GM21390 (cell line): ENCODE results near the gene SMARCA4.

Source experiments
- ATAC-seq: cut with Tn5 transposase; IDR thresholded peaks from one replicate; pipeline ENCODE4 v1.9.1; 2021; ENCODE audit not compliant: unreplicated experiment

SMARCA4 gene

DNA sequence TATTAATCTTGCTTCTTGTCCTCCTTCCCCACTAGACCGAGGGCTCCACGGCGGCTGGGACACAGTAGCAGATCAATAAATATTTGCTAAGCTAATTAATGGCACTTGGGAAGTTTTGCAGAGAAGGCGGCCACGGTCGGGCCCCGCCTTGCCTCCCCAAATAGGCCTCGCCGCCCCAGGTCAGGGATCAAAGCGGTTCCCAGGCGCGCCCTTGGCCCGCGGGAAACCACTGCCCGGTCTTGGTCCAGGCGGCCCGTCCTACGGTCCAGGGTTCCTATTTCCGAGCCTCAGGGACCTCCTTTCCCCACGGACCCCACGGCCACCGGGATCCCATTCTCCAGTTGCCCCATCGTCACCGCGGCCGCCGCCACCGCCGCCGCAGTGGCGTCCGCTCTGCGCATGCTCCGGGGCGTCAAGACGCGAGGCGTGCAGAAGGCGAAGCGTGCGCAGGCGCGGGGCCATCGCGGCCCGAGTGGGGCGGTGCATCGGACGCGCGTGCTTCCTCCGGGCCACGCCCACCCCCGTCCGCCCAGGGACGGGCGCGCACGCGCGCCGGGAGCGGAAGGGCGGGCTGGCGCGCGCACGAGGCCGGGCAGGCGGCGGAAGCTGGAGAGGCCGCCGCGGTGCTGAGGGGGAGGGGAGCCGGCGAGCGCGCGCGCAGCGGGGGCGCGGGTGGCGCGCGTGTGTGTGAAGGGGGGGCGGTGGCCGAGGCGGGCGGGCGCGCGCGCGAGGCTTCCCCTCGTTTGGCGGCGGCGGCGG lies at the start of gene SMARCA4:
Gene SMARCA4 (plus strand): TSS at position 717 of the 759 bp plus-strand sequence. CDS start 23,122 bp downstream, outside the sequence.
- peak; percentile 60 for ATAC-seq

DNA sequence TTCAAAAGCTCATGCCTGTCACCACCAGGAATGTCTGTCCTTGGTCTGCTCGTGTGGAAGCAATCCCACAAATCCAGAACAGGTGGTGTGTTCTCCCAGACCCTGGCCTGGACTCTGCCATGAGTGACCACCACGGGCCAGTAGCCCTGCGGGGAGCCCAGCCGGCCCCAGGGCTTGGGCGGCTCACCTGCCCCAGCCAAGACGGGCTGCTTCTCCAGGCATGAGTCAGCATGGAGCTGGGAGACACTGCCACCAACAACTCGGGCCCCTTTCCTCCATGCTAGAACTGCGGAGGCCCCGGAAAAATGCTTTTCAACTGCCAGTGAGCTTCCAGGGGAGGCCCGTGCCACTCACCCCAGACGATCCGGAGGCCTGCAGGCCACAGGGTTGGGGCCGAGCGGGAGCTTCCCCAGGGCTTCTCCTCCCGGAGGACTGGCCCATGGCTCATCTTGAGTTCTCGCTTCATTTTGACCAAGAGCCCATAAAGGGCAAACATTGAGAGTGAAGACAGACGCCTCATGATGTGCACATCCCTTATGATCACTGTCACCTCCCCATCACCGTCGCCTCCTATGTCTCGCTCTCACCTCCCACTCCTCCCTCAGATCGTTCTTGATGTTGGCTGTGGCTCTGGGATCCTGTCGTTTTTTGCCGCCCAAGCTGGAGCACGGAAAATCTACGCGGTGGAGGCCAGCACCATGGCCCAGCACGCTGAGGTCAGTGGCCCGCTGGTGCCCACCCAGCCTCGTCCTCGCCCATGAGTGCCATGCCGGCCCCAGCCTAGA lies 49.1 kb upstream of the SMARCA4 start:
- ATAC-seq = no peak

DNA sequence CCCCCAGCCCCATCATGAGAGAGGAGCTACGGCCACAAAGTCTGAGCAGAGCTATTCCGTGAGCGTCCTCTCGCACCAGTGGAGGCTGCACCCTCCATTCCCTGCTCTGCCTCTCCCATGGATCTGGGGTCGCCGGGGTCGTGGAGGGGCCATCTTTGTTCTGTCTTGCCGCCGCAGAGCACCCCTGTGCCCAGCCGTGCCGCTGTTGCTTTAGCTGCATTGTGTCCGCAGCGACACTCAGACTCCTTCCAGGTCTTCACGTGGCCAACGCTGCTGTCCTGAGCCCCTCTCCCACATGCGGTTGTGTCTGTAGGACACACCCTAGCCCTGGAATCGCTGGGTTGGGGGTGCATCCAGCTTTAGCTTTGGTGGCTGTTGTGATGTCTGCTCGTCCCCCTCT lies 48.2 kb upstream of the SMARCA4 start:
- ATAC-seq = no peak

DNA sequence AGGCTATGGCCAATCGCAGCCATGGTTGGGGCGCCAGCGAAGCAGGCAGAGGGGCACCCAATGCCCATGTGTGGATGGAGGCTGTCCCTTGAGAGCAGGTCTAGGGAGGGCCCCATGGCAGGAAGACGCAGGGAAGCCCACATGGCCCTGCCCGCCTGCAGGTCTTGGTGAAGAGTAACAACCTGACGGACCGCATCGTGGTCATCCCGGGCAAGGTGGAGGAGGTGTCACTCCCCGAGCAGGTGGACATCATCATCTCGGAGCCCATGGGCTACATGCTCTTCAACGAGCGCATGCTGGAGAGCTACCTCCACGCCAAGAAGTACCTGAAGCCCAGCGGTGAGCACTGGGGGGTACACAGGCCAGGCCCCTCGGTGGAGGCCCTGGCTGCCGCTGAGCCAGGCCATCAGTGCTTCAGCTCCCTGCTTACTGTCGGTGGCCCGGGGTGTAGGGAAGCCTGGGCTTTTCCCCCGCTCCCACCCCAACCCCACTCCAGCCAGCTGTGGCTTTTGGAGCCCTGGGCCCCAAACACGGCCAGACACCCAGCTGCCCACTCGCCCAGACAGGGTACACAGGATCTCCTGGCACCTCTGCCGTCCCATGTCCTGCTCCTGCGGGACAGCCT lies 47.0 kb upstream of the SMARCA4 start:
- ATAC-seq = no peak

DNA sequence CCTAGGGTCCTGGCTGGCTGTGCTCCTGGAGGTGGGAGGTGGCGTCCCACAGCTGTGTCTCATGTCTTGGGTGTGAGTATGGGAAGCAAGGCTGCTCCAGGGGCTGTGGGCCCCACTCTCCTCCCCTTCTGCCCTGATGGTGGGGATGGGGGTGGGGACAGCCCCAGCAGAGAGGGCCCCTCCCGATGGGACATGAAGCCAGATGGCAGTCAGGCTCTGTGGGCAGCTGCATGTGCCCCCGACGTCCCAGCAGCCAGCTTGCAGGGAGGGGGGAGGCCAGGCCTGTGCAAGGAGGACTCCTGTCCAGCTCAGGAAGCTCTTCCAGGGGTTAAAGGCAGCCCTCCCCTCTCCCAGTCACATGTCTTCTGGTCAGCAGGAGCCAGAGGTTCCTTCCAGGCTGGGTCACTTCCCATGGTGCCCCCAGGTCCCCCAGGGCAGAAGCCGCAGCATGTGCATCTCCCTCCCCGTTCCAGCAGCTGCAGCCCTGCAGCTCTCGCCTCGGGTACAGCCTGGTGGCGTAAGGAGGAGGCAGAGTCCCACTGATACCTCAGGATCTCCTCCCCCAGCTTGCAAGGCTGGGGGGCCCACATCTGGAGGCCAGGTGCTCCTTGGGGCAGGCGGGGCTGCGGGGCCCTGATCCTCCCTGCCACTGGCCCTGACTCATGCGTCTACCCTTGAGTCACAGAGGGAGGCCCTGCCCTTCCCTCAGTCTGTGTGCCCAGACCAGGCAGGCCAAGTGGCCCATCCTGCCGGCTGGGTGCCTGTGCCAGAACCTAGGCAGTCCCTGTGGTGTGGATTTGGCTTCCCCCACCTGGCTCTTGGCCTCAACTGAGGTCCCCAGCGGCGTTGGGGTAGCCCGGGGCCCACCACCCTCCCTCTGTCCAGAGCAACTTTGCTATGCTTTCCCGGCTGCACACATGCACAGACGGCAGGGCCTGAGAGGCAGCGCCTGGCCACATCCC lies 45.4 kb upstream of the SMARCA4 start:
- no peak for ATAC-seq

DNA sequence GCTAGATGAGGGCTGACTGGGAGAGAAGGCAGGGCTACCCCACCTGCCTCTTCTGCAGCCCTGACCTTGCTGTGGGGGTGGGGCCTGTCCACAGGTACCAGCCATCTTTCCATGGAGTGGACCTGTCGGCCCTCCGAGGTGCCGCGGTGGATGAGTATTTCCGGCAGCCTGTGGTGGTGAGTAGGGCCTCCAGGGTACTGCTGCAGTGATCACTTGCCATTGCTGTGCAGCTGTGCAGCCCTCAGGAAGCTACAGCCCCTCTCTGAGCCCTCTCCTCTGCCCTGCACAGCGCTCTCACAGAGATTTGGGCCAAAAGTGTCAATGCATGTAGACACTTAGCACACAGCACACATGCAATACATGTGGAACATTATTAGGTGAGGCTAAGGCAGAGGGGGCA lies 44.2 kb upstream of the SMARCA4 start:
- ATAC-seq = no peak

DNA sequence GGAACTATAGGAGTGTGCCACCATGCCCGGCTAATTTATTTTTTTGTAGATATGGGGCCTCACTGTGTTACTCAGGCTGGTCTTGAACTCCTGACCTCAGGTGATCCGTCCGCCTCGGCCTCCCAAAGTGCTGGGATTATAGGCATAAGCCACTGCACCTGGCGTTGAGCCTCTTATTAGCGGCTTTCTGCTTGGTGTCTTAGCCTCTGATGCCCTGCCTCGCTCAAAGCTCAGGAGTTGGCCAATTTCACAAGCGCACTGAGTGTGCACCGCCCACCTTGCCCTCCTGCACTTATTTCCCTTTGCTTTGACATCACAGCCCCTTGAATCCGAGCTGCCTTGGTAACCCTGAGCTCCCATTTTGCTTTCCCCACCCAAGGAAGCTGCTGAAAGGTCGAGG lies 42.5 kb upstream of the SMARCA4 start:
- ATAC-seq = no peak

DNA sequence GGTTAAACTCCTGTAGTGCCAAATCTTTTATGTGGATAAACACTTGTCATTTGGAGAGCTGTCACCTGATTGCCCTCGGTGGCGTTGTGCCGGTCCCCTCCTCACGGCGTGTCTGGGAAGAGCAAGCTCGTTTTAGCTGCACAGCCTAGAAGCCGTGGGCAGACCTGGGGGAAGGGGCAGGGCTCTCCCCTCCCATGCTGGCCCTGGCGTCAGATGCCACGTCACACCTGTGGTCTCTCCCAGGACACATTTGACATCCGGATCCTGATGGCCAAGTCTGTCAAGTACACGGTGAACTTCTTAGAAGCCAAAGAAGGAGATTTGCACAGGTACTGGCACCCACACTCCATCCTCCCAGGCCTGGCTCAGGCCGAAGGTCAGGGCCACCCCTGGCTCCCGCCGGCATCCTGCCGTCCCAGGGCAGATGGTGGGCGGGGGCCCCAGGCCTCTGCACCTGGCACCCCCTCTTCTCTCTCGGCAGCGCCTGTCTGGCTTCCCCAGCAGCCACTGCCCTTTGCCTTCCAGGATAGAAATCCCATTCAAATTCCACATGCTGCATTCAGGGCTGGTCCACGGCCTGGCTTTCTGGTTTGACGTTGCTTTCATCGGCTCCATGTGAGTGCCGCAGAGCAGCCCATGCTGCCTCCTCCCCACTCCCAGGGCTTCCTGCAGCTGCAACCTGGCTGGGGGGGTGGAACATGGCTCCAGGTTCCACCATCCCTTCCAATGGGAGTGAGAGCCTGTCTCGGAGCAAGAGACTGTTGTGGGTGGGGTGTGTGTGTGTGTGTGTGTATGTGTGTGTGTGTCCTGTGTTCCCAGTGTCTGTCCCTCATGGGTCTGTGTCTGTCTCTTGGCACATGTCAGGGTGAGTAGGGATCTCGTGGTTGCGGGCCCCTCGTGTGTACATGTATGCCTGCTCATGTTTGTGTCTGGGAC lies 41.2 kb upstream of the SMARCA4 start:
- no peak for ATAC-seq

DNA sequence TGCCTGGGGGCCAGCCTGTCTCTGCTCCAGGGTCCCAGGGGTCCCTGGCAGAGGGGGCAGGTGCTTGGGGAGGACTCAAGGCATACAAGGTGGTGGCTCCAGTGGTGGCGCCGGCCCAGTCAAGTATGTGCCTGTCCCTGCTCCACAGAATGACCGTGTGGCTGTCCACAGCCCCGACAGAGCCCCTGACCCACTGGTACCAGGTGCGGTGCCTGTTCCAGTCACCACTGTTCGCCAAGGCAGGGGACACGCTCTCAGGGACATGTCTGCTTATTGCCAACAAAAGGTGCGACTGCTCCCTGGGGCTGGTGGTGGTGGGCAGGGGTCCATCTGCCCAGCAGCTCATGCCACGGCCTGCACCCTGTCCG lies 40.6 kb upstream of the SMARCA4 start:
- no peak for ATAC-seq

DNA sequence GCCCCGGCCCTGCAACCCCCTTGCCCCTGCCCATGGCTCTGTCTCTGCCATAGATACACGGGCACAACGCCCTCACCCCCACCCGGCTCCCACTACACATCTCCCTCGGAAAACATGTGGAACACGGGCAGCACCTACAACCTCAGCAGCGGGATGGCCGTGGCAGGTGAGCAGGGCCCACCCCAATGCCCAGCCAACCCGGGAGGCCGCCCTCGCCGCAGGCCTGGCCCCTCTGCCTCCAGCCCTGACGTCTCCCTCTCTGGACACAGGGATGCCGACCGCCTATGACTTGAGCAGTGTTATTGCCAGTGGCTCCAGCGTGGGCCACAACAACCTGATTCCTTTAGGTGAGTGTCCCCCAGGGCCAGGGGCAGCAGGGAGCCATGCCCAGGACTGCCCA lies 40.0 kb upstream of the SMARCA4 start:
- ATAC-seq = no peak

DNA sequence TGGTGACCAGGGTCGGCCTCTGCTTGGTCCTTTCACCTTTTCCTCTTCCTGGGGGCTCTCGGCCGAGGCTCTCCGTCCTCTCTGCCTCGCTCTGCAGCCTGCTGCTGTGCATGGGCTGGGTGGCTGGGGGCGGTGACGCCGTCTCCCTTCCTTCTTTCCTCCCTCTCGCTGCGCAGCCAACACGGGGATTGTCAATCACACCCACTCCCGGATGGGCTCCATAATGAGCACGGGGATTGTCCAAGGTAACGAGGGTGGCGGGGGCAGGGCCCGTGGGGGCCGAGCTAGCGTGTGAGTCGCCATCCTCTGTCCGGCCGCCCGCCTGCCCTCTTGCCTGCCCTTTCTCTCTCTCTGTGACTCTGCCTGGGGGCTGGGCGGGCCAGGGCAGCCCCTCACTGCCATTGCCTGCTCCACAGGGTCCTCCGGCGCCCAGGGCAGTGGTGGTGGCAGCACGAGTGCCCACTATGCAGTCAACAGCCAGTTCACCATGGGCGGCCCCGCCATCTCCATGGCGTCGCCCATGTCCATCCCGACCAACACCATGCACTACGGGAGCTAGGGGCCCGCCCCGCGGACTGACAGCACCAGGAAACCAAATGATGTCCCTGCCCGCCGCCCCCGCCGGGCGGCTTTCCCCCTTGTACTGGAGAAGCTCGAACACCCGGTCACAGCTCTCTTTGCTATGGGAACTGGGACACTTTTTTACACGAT lies 39.5 kb upstream of the SMARCA4 start:
- no peak for ATAC-seq

DNA sequence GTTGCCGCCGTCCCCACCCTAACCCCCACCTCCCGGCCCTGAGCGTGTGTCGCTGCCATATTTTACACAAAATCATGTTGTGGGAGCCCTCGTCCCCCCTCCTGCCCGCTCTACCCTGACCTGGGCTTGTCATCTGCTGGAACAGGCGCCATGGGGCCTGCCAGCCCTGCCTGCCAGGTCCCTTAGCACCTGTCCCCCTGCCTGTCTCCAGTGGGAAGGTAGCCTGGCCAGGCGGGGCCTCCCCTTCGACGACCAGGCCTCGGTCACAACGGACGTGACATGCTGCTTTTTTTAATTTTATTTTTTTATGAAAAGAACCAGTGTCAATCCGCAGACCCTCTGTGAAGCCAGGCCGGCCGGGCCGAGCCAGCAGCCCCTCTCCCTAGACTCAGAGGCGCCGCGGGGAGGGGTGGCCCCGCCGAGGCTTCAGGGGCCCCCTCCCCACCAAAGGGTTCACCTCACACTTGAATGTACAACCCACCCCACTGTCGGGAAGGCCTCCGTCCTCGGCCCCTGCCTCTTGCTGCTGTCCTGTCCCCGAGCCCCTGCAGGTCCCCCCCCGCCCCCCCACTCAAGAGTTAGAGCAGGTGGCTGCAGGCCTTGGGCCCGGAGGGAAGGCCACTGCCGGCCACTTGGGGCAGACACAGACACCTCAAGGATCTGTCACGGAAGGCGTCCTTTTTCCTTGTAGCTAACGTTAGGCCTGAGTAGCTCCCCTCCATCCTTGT lies 38.8 kb upstream of the SMARCA4 start:
- ATAC-seq = no peak

DNA sequence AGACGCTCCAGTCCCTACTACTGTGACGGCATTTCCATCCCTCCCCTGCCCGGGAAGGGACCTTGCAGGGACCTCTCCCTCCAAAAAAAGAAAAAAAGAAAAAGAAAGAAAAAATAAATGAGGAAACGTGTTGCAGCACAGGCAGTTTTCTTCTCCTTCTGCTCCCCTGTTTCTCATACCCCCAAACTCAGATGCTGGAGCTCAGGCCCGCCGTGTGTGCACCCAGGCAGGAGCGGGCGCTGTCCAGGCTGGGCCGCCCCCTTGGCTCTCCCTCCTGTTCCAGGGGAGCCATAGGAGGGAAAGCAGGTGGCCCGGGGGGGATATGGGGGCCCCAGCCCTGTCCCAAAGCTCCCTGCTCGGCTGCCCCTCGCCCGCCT lies 38.2 kb upstream of the SMARCA4 start:
- ATAC-seq = no peak

DNA sequence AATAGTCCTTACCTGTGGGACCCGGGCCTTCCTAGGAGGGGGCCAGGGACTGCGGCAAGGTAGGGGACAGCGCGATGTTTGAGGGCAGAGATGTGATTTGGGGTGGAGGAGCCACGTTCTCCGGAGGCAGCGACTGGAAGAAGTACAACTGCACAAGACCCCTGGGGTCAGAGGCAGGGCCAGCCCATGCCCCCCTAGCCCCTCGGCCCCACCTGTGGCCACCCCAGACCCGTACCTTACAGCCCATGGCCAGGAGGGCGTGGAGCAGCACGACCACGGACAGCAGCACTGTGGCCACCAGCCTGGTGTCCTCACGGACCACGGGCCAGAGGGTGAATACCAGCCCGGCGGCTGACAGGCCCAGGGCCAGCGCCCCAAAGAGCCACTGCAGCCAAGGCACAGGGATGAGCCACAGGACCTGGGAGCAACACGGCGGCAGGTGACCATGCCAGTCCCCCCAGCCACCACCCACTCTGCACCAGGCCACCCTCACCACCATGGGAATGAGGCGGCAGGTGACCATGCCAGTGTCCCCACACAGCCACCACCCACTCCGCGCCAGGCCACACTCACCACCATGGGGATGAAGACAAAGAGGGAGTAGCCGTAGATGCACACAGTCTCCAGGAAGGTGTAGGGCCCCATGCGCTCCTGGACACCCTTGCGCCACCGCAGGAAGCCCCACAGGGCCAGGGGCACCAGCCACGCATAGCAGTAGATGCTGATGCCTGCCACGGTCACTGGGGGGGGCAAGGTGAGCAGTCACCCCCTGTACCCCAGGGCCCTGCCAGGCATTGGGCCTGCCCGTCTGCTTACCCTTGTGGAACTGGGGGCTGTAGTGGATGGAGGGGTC lies 37.3 kb upstream of the SMARCA4 start:
- no peak for ATAC-seq

DNA sequence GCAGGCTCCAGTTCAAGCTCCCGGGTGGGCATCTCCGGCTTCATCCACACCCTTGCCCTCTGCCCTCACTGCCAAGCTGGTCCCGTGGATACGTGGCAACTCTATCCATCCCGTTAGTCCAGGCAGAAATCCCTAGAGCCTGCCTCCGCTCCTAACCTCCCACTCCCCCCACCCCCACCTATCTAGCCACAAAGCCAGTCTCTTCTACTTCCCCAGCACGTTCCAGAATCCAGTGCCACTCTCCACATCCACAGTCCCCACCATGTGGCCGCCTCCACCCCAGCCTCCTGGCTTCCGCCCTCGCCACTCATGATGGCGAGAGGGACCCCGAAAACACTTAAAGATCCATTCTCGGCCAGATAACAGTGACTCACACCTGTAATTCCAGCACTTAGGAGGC lies 36.2 kb upstream of the SMARCA4 start:
- ATAC-seq = no peak

DNA sequence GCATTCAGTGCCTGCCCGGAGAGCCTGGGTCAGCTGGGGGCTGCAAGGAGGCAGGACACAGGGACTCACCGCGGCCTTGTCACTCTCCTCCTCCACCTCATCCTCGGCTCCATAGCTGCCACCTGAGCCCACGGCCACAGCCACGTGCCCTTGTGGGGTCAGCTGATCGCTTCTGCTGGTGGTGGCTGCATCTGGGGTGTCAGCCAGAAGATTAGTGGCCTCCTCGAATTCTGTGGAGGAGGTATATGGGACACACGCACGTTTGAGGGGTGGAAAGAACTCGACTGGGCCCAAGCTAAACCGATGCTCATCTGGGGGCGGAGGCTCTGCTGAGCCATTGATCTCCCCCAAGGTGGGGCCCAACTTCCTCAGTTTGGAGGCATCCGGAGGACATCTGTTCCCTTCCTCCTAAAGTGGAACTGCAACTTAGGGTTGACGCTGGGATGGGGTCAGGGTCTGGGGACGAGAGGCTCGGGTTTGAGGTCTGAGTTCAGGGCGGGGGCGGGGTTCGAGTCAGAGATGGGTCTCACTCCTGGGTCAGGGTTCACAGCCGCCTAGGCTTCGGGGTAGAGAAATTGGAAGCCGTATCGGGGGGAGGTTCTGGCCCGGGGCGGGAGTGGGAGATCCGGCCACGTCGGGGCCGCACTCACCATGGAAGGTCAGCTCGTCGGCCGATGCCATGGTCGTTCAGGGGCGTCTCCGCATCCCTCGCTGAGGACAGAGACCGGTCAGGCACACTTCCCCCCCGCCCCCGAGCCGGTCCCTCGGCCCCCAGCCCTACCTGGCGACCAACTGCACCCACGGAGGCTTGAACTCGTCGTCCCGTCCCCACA lies 32.9 kb upstream of the SMARCA4 start:
- no peak for ATAC-seq
